Stromal cell of bone marrow (primary cell): ENCODE measurements around the gene PPP1R3G.
A peak's percentile ranks its signal among the peaks of the same experiment; 100 is the strongest.

Experiments used
- DNase-seq: peaks from one replicate; pipeline ENCODE4 v3.0.0-alpha.2; 2012; ENCODE audit warnings: low read depth

Gene PPP1R3G

GRCh38 chr6:5094327-5094726 is 9.2 kb downstream of the PPP1R3G start:
- peak; percentile 90 for DNase-seq

DNA sequence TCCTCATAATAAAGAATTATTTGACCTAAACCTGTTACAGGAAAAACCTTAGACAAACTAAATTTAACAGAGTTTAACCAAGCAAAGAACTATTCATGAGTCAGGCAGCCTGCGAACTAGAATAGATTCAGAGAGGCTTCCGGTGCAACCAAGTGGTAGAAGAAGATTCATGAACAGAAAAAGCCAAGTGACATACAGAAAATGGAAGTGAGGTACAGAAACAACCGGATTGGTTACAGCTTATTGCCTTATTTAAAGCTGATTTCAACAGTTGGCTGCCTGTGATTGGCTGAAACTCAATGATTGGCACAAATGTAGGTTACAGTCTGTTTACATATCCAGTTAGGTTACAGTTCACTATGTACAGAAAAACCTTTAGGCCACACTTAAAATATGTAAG is 10.1 kb downstream of the PPP1R3G start:
- DNase-seq = no peak

GRCh38 chr6:5096482-5096881 is 11.3 kb downstream of the PPP1R3G start:
- DNase-seq = no peak

DNA sequence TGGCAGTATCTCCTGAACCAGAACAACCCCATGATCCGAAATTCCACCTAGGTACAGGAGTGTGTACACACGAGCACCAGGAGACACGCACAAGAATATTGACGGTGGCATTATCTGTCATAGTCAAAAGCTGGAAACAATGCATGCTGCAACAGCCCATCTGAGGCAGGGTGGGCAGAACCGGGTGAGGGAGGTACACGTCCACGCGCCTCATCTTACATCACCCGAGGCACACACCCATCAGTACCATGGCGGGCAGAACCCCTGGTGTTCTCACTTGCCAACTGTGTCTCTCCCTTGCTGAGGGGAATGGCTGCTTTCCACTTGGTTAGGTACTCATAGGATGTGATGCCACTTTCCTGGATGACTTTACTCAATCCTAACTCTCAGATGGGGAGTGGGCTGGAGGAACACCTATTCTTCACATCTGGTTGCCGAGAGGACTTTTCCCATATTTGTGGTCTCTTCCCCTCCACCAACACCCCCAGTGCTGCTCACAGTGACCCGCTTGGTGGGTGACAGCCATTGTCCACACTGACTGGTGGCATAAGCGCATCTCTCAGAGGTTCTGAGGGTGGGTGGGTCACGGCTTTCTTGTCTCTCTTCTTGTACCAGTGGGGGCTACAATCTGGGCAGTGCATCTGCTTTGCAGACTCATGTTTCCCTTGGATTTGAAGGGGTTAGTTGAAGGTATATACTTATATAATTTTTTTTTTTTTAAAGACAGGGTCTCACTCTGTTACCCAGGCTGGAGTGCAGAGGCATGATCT is 13.5 kb downstream of the PPP1R3G start:
- DNase-seq = no peak

- DNase-seq = no peak
These were observed 14.4 kb downstream of the PPP1R3G start for GRCh38 chr6:5099537-5099936.

DNA sequence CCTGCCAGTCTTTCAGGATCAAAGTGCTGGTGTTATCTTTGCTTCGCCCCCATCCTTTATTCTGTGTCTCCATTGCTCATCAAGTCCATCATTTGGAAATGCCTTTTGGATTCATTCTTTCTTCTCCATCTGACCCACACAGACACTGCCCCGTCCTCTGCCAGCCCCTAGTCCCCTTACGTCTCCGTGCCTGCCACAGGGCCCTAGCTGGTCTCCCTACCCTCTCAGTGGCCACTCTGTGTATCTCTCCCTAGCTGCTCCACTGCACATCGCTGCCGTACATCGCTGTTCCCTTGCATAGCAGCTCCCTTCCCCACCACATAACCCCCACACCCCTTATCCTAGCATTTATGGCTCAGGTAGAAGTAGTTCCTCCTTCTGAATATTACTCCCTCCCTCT is 15.7 kb downstream of the PPP1R3G start:
- DNase-seq = no peak

- DNase-seq = no peak
These were observed 17.3 kb downstream of the PPP1R3G start for GRCh38 chr6:5102267-5102970.

DNA sequence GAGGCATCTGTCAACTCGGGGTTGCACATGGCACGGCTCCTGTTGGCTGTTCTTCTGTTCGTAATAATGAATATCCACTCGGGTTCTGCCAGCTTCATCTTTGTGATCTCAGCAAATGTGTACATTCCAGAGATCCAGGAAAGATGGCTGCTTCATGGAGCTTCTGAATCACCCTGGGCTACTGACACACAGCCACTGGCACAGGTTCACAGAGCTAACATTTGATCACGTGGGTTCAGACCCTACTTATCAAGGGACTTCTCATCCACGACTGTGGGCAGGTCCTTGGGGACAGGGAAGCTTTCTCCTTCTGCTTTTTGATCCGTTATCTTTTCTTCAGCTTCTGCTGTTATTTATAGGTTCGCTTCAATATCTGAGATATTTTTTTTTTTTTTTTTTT is 18.1 kb downstream of the PPP1R3G start:
- DNase-seq = no peak

GRCh38 chr6:5104667-5105066 is 19.5 kb downstream of the PPP1R3G start:
- DNase-seq = no peak

GRCh38 chr6:5105146-5105545 is 20.0 kb downstream of the PPP1R3G start:
- DNase-seq = no peak

DNA sequence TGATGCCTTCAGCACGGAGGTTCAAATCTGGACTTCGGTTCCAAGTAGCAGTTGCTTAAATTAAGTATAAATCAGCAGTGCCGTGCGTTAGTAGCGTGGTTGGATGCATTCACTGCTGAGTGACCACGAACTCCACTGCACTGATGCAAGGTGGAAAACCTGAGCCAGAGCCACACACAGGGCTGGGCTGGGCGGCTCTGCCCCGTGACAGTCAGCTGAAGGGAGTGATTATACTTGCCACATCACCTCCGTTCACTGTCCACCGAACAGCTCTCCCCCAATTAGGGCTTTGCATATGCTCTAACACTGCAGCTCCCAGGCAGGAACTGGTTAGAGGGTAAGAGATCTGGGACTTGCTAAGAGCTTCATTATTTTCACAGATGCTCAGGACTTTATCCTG is 22.2 kb downstream of the PPP1R3G start:
- DNase-seq = no peak

- DNase-seq = no peak
These were observed 22.9 kb downstream of the PPP1R3G start for GRCh38 chr6:5108068-5108467.

- no peak for DNase-seq
These were observed 23.5 kb downstream of the PPP1R3G start for GRCh38 chr6:5108536-5109150.

DNA sequence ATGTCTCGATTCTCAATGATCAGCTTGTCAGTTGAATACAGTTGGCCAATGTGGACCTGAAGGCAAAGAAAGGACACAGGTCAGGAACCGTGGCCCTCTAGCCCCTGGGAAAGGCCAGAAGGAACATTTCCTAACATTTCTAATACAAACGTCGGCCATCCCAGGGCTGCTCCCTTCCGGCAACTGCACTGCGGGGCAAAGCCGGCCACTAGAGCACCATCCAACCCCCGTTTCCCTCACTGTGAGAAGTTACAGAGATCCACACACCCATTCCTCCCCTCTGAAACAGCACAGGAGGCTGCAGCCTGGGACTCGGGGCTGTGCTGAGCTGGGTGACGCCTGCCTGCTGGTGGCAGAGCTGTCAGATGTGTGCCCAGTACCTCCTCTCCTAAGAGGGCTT is 24.3 kb downstream of the PPP1R3G start:
- no peak for DNase-seq

- DNase-seq = no peak
These were observed 25.1 kb downstream of the PPP1R3G start for GRCh38 chr6:5110246-5110645.

- DNase-seq = no peak
These were observed 26.5 kb downstream of the PPP1R3G start for GRCh38 chr6:5111626-5112025.

- DNase-seq = no peak
These were observed 27.1 kb downstream of the PPP1R3G start for GRCh38 chr6:5112066-5112799.

- no peak for DNase-seq
These were observed 28.0 kb downstream of the PPP1R3G start for GRCh38 chr6:5113096-5113495.

GRCh38 chr6:5115168-5115567 is 30.0 kb downstream of the PPP1R3G start:
- DNase-seq = no peak

- DNase-seq = no peak
These were observed 31.3 kb downstream of the PPP1R3G start for GRCh38 chr6:5116243-5116991.

GRCh38 chr6:5119090-5119951 is 34.2 kb downstream of the PPP1R3G start:
- DNase-seq = no peak
